NCI-H510A treated with DMSO at 0.1 percent for 48 hours (cell line): ENCODE results near the gene ABCG1.

ENCODE experiments used
- DNase-seq: peaks from one replicate; lab custom pipeline; 2025; lab: John Stamatoyannopoulos, UW

Gene ABCG1

GRCh38 chr21:42324896-42325295 is 106.0 kb downstream of the ABCG1 start:
- DNase-seq = no peak

GRCh38 chr21:42330380-42331371 is 111.7 kb downstream of the ABCG1 start:
- no peak for DNase-seq

GRCh38 chr21:42331660-42332059 is 112.7 kb downstream of the ABCG1 start:
- no peak for DNase-seq

GRCh38 chr21:42332557-42333317 is 113.8 kb downstream of the ABCG1 start:
- DNase-seq = no peak

- peak; percentile 77 for DNase-seq
These were observed 117.1 kb downstream of the ABCG1 start for GRCh38 chr21:42336054-42336453.

- no peak for DNase-seq
These were observed 118.3 kb downstream of the ABCG1 start for GRCh38 chr21:42337276-42337675.

GRCh38 chr21:42337830-42338728 is 119.1 kb downstream of the ABCG1 start:
- peak; percentile 94 for DNase-seq

GRCh38 chr21:42338729-42339715 is 120.1 kb downstream of the ABCG1 start:
- no peak for DNase-seq

GRCh38 chr21:42340187-42341050 is 121.5 kb downstream of the ABCG1 start:
- peak; percentile 28 for DNase-seq

- no peak for DNase-seq
These were observed 123.0 kb downstream of the ABCG1 start for GRCh38 chr21:42341776-42342542.

GRCh38 chr21:42343101-42343500 is 124.2 kb downstream of the ABCG1 start:
- DNase-seq = no peak

- DNase-seq = no peak
These were observed 124.6 kb downstream of the ABCG1 start for GRCh38 chr21:42343556-42343955.

GRCh38 chr21:42343963-42344510 is 125.1 kb downstream of the ABCG1 start:
- no peak for DNase-seq

GRCh38 chr21:42344631-42345030 is 125.7 kb downstream of the ABCG1 start:
- no peak for DNase-seq

GRCh38 chr21:42346441-42346840 is 127.5 kb downstream of the ABCG1 start:
- DNase-seq = no peak
